ENCODE results near the gene LRMDA.

The LRMDA gene

DNA sequence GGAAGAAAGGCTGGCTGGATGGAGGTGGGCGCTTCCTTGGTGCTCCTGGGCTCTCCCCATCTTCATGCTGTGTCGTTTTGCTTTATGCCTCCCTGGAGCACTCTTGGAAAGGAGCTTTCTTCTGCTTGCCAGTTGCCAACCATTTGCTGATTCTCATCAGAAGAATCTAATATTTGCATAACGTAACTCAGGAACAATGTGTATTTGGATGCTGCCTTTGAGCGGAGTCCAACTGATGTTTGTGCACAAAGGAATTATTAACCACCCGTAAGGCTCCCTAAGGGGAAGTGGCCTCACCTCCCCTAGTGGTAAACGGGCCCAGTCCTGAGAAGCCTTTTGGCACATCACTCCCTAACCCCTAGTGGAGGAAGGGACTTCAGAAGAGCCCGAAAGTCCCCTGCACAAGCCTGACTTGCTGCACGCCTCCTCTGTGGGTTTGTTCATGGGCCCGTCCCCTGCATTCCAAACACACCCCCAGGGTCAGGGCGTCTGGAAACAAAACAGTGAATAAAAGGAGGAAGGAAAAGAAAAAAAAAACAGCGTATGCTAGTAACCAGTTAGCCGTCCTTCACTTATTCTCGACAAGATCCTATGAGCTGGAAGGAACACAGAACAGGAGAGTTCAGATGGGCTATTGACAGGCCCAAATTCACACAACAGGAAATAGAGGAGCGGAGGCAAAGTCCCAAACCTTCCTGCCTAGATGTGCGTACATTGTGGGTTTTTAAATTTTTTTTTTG is 602.2 kb downstream of the LRMDA start:
- TF ChIP-seq, protein P1, sequence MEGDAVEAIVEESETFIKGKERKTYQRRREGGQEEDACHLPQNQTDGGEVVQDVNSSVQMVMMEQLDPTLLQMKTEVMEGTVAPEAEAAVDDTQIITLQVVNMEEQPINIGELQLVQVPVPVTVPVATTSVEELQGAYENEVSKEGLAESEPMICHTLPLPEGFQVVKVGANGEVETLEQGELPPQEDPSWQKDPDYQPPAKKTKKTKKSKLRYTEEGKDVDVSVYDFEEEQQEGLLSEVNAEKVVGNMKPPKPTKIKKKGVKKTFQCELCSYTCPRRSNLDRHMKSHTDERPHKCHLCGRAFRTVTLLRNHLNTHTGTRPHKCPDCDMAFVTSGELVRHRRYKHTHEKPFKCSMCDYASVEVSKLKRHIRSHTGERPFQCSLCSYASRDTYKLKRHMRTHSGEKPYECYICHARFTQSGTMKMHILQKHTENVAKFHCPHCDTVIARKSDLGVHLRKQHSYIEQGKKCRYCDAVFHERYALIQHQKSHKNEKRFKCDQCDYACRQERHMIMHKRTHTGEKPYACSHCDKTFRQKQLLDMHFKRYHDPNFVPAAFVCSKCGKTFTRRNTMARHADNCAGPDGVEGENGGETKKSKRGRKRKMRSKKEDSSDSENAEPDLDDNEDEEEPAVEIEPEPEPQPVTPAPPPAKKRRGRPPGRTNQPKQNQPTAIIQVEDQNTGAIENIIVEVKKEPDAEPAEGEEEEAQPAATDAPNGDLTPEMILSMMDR (IDR thresholded peaks at IDR 0.05; ENCODE audit: low read depth, low read length, missing control alignments), result no peak
- no peak overlapping the region for H3K4me3 ChIP-seq (ENCODE audit: low read depth, low read length)
- DNase-seq (ENCODE audit: low read depth), result no peak

DNA sequence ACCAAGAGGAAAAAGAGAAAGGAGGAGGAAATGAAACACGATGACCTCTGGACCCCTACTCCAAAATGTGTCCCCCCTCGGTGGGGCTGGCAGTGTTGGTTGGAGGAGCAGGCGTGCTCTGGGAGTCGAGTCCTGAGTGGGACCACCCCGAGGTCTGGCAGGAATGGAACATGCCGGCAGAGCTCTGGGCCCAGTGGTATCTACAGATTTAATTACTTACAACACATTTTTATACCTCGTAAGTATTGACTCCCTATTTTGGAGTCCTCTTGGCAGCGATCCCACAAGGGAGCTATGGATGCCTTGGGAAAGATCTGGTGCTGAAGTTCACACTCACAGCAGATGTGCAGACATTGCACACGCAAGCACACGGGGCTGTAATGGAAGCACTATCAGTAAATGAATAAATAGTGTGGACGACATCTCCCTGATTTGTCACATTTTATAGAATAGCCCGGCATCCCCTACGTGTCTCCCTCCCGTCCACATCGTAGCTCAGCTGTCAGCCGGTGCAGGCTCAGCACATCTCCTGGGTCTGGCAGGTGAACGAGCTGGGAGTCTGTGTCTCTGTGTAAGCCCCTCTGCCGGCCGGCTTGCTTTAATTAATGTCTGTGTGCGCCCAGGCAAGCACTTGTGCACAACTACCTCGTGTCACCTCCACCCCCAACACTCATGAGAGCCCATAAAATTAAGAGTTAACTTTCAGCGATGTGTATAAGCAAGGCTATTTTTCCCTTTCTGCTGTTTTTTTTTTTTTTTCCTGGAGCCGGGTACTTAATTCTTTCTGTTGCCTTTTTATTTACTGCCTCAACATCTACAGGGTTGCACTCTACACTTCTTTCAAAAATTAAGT is 603.2 kb downstream of the LRMDA start:
- no peak for DNase-seq (ENCODE audit: low read depth)
- H3K4me3 ChIP-seq (ENCODE audit: low read depth, low read length), result no peak overlapping the region
- TF ChIP-seq, protein P1 (IDR thresholded peaks at IDR 0.05; ENCODE audit: low read depth, low read length, missing control alignments), result no peak

DNA sequence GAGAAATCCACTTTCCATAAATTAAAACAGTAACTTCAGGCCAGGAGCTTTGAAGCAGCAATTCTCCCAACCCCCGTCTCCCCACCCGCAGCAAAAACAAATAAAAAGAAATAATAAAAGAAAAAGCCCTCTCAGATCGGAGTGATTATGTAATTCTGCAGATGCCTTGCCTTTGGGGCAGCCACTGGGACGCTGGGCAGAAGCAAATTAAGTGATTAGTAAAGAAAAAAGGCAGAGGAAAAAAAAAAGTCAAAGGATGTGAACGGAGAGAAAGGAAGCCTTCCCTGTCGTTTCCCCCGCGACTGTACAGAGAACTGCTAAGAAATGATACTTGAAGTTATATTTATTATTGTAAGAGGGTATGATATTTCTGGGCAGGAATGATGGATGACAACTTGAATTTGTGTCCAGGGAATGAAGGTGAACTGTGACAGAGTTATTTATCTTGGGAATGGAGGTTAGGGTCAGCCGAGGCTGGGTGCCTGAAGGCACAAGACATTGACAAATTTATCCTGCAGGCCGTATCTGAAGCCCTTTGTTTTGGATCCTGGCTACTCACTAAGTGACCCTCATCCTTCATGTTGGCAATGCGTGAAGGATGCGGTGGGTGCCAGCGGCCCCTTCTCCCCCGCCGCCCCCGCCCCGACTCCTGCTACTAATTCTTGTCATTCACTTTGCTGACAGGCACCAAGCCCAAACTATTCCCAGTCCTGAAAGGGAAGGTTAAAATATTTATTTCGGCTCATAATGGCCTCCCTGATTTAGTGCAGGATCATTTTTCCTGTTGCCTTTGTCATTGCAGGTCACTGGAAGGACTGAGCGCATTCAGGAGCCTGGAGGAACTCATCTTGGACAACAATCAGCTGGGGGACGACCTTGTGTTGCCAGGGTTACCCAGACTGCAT is 604.0 kb downstream of the LRMDA start:
- H3K4me3 ChIP-seq (ENCODE audit: low read depth, low read length), result no peak overlapping the region
- TF ChIP-seq, protein P1 (IDR thresholded peaks at IDR 0.05; ENCODE audit: low read depth, low read length, missing control alignments), result no peak
- DNase-seq (ENCODE audit: low read depth), result no peak

DNA sequence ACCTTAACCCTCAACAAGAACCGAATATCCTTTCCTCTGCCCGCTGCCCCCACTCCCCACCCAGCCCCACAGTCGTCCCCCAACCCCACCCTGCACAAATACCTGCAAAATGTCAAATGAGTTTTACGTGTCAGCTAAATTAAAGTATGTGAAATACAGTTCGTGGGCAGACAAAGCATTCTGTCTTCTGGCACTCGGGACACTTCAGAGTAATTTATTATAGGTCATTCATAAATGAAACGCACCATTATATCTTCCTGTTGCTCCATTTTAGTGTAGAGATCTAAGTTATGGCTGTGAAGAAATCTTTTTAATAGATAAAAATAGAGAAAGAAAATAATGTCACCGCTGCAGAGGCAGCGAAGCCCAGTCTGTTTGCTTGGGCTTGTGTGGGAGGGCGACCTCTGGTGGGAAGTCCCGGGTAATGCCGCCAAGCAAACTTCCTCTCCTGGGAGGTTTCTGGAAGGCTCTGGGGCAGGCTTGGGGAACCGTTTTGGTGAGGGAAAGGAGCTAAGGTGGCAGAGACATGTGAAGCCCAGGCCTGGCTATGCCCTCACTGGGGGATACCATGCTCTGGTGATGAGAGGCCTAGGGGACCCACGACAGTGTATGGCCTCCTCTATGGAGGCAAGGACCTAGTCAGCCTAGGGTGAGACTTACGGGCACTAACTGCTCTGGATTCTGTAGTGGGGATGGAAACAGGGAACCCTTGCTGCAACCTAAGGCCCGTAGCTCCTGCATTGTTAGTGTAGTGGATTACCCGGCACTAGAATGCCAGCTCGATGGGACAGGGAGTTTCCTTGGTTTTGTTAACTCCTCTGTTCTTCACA is 604.9 kb downstream of the LRMDA start:
- DNase-seq (ENCODE audit: low read depth), result peak; percentile 1
- TF ChIP-seq, protein P1 (IDR thresholded peaks at IDR 0.05; ENCODE audit: low read depth, low read length, missing control alignments), result peak; percentile 91
- H3K4me3 ChIP-seq (ENCODE audit: low read depth, low read length), result no peak overlapping the region

DNA sequence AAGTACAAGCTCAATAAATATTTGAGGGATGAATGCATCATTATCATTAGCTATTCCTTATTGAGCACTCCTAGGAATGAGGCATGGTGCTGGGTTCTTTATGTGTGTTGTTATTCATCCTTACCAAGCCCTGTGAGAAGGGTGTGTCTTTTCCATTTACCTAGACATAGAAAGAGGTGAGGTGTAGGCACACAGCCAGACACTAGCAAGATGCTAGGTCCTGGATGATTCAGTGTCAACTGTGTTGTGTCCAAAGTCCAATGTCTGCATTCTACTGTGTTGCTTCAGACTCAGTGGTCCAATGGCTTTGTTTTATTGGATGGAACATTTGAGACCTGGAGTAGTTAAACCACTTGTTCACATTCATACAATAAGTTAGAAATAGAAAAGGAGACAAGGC is 605.5 kb downstream of the LRMDA start:
- no peak overlapping the region for H3K4me3 ChIP-seq (ENCODE audit: low read depth, low read length)
- TF ChIP-seq, protein P1 (IDR thresholded peaks at IDR 0.05; ENCODE audit: low read depth, low read length, missing control alignments), result no peak
- no peak for DNase-seq (ENCODE audit: low read depth)
